ENCODE data around the gene PLCE1. TPM values are rescaled to one million over a fixed set of nuclear protein-coding genes. Genes with fewer than 3 reads are reported as not detected.

PLCE1 gene
- total RNA-seq, 4 donors from 2014 or later = 17.7 to 26.7 (median 20.8) TPM

DNA sequence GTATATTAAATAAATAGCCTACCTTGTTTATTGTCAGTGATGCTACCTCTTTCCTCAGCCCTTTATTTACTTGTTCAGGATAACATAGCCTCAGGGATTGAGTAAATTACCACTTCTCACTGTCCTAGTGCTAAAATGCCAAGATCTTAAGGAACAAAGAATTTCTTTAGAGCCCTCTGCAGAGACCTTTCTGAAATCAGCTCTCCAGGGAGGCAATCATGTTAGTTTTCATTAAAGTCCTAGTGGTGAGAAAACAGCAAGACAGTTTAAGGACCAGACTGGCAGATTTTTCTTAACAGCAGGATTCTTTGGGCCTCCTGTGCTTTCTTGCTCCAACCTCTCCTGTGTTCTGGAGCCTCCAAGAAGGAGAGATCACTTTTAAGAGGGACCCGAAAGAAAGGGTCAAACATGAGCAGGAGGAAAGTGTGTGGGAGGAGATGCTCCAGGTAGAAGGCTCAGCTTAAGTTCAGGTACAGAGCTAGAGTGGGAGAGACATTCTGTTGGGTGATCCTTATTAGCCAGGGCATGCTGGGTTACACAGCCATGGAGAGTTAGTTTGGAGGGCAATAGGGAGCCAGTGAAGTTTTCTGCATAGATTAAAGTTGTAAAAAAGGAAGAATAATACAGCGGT, 1.2 kb upstream of the PLCE1 start:
- TF ChIP-seq POLR2A (IDR thresholded peaks at IDR 0.05; ENCODE audit: low read depth) = no peak
- TF ChIP-seq, protein P1, sequence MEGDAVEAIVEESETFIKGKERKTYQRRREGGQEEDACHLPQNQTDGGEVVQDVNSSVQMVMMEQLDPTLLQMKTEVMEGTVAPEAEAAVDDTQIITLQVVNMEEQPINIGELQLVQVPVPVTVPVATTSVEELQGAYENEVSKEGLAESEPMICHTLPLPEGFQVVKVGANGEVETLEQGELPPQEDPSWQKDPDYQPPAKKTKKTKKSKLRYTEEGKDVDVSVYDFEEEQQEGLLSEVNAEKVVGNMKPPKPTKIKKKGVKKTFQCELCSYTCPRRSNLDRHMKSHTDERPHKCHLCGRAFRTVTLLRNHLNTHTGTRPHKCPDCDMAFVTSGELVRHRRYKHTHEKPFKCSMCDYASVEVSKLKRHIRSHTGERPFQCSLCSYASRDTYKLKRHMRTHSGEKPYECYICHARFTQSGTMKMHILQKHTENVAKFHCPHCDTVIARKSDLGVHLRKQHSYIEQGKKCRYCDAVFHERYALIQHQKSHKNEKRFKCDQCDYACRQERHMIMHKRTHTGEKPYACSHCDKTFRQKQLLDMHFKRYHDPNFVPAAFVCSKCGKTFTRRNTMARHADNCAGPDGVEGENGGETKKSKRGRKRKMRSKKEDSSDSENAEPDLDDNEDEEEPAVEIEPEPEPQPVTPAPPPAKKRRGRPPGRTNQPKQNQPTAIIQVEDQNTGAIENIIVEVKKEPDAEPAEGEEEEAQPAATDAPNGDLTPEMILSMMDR (IDR thresholded peaks at IDR 0.05) = peak in 1 of 3 experiments; percentile 9
- TF ChIP-seq POLR2AphosphoS5 (IDR thresholded peaks at IDR 0.05) = no peak
- no peak for TF ChIP-seq EP300 (IDR thresholded peaks at IDR 0.05)
- no peaks in the 10 kb centered on the region for H3K36me3 ChIP-seq
- DNase-seq (ENCODE audit: extremely low spot score) = no peak
- intact Hi-C loops (cut with DNase I) = loop anchor here (5.0 kb wide), 1 partner anchor 330 kb away; no protein-coding TSS in a partner anchor
- H3K4me3 ChIP-seq = peak overlapping the region in 1 of 4 donors; percentile 75
- 91% methylated on average over 2 of the region's 2 CpGs for WGBS
- peaks cover 18 to 53% (median 29%) of the 10 kb centered on the region in 4 donors for H3K4me1 ChIP-seq
- H3K27me3 ChIP-seq = peaks cover 0 to 6% (median 0%) of the 10 kb centered on the region in 4 donors
- peak overlapping the region in 3 of 4 donors; percentile 22 to 66 (median 46) for H3K27ac ChIP-seq (replicated peaks in 1 of 4)
- H3K9me3 ChIP-seq = no peaks in the 10 kb centered on the region

DNA sequence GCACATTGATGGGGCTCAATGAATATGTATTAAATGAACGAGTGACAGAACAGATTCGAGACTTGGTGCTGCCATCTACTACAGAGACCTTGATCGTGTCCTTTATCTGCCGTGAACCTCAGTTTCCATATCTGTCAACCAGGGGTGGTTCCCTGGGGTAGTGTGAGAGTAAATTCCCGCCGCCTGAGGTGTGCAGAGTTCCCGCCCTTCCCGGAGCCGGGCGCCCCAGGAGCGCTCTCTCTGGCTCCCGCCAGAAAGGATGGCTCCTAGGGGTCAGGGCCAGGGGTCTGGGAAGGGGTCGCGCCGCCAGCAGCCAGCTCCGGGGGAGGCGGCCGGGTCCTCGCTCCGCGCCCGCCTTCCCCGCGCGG, 333 bp upstream of the PLCE1 start:
- Histone ChIP-seq H3K36me3 (no peaks in the 10 kb centered on the region), H3K4me1 (peaks cover 18 to 53% (median 29%) of the 10 kb centered on the region in 4 donors), H3K27me3 (peaks cover 0 to 6% (median 0%) of the 10 kb centered on the region in 4 donors), H3K27ac (replicated peaks in 1 of 4) (peak overlapping the region; percentile 66 to 78 (median 73)), H3K4me3 (peak overlapping the region; percentile 73 to 91 (median 75)), H3K9me3 (no peaks in the 10 kb centered on the region)
- TF ChIP-seq POLR2AphosphoS5 (IDR thresholded peaks at IDR 0.05) (no peak), POLR2A (IDR thresholded peaks at IDR 0.05; ENCODE audit: low read depth) (no peak)
- intact Hi-C loops (cut with DNase I) = loop anchor here (5.0 kb wide), 1 partner anchor 329 kb away; no protein-coding TSS in a partner anchor
- DNase-seq (ENCODE audit: extremely low spot score) = no peak
- WGBS = 60% methylated on average over 2 of the region's 25 CpGs

DNA sequence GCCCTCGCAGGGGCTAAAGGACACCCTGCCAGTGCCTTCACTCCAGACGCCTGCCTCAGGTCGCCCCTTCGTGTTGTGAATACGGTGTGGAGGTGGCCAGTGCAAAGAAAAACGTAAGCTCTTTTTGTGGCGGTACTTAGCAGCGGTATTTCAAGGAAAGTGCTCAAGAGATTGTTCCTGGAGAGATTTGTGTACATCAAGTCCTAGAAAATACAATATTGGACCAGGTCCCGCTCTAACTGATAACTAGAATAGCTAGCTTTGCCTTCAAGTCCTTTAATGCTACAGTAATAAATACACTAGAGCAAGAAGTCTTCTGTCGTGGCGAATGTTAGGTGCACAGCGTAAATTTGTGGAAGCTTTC, 689 bp downstream of the PLCE1 start:
- Histone ChIP-seq H3K9me3 (no peaks in the 10 kb centered on the region), H3K4me3 (peak overlapping the region; percentile 73 to 91 (median 75)), H3K36me3 (no peaks in the 10 kb centered on the region), H3K27me3 (peaks cover 0 to 6% (median 0%) of the 10 kb centered on the region in 4 donors), H3K4me1 (peaks cover 18 to 61% (median 35%) of the 10 kb centered on the region in 4 donors), H3K27ac (replicated peaks in 1 of 4) (peak overlapping the region; percentile 66 to 78 (median 73))
- no peak for TF ChIP-seq POLR2A (IDR thresholded peaks at IDR 0.05; ENCODE audit: low read depth)
- intact Hi-C loops (cut with DNase I) = loop anchor here (5.0 kb wide), 1 partner anchor 328 kb away; no protein-coding TSS in a partner anchor
- no peak for DNase-seq (ENCODE audit: extremely low spot score)
- 20% methylated on average over 11 of the region's 12 CpGs for WGBS

DNA sequence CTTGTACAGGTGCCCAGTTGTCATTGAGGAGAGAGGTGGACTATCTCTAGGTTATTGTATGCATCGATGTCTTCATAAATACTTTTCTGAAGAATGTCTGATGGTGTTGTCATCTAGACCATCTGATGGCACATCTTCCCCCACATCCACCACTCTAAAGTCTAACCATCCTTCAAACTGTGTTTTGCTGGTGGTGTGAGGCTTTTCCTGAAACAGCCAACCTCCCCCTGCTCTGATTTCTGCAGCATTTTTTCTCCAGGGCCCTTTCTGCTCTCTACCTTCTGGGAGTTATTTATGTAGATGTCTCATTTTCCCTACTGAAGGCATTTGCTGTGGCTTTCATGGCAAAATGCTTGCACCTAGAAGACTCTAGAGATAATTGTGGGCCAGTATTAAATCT, 1.5 kb downstream of the PLCE1 start:
- no peak for TF ChIP-seq POLR2AphosphoS5 (IDR thresholded peaks at IDR 0.05)
- TF ChIP-seq EP300 (IDR thresholded peaks at IDR 0.05) = no peak
- TF ChIP-seq POLR2A (IDR thresholded peaks at IDR 0.05; ENCODE audit: low read depth) = no peak
- TF ChIP-seq, protein P1 (IDR thresholded peaks at IDR 0.05) = no peak
- intact Hi-C loops (cut with DNase I) = no loop called here
- no peaks in the 10 kb centered on the region for H3K9me3 ChIP-seq
- H3K4me1 ChIP-seq = peaks cover 23 to 68% (median 42%) of the 10 kb centered on the region in 4 donors
- no peak overlapping the region for H3K27ac ChIP-seq (replicated peaks in 1 of 4)
- DNase-seq (ENCODE audit: extremely low spot score) = no peak
- WGBS = 88% methylated on average over 1 of the region's 1 CpG
- H3K4me3 ChIP-seq = peak overlapping the region; percentile 73 to 91 (median 75)
- peaks cover 0 to 6% (median 0%) of the 10 kb centered on the region in 4 donors for H3K27me3 ChIP-seq
- no peaks in the 10 kb centered on the region for H3K36me3 ChIP-seq

DNA sequence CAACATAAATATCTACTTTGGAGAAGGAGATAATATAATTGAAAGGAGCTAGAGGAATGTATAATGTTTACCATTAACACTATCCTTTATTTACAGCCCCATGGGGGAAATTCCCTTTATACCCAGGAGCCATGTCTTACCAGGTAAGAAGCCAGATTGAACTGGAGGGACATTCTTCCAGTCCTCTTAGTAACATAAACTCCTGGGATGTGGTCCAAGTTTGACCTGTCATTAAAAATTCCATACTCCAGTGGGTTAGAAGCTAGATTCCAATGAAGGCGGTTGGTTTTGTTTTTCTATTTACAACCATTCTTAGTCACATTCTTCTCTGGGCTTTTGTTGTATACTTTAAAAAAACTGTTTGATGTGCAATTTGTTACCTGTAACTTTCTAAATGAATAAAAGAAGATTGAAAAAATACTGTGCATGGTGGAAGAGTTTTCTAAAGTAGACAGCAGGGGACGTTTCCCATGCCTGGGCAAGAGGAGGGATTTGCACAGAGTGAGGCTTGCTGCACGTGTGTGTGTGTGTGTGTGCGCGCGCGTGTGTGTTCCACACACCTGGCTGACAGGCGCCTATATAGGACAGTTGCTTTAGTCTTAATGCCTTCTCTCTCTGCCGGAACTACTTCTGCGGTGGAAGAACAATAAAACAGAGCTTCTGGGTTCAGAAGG, 2.0 kb downstream of the PLCE1 start:
- Histone ChIP-seq H3K4me3 (peak overlapping the region in 1 of 4 donors; percentile 73), H3K4me1 (peaks cover 23 to 68% (median 45%) of the 10 kb centered on the region in 4 donors), H3K9me3 (no peaks in the 10 kb centered on the region), H3K36me3 (no peaks in the 10 kb centered on the region), H3K27ac (replicated peaks in 1 of 4) (no peak overlapping the region), H3K27me3 (peaks cover 0 to 6% (median 0%) of the 10 kb centered on the region in 4 donors)
- intact Hi-C loops (cut with DNase I) = no loop called here
- 88% methylated on average over 10 of the region's 10 CpGs for WGBS
- no peak for DNase-seq (ENCODE audit: extremely low spot score)
- TF ChIP-seq, protein P1 (IDR thresholded peaks at IDR 0.05) = no peak
- TF ChIP-seq POLR2A (IDR thresholded peaks at IDR 0.05; ENCODE audit: low read depth) (no peak), POLR2AphosphoS5 (IDR thresholded peaks at IDR 0.05) (no peak), EP300 (IDR thresholded peaks at IDR 0.05) (no peak)

Measured in esophagus muscularis mucosa (tissue), 4 donors.